Measurements from ENCODE around the gene CABP2.

Gene CABP2

DNA sequence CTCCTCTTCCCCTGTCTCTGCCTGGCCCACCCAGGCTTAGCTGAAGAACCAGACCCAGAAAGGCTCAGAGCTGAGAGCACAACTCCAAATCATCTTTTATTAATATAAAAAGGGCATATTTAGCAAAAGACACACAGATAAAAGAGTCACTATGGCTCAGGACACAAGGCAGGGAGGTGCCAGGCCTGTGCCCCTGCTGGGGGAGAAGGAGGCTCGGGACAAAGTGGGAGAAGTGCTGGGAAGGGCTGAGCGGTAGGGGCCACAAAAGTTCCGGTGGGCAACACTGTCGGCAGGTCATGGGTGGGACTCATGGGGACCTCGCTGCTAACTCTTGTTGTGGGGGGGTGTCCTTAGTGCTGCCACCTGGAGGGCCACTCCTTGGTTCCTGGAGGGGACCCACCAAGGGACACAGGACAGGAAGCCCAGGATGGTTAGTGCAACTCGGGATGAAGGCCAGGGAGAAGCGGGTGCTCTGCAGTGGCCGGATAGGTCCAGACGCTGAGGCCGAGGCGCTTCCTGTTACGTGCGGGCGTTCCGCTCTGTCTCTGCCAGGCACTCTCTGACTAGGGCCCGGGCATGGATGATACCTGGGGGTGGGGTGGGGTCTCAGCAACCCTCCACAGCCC, 16.7 kb downstream of the CABP2 start:
- ChIA-PET POLR2A (no interaction called here), CTCF (interaction anchor here (0.5 to 1.7 kb wide), 19 partner anchors 10 to 164 kb away, joined by 3 to 14 read pairs (median 3); partner anchors contain the start of genes CABP4, PPP1CA and RAD9A)
- no peak overlapping the region for H3K4me3 ChIP-seq (ENCODE audit: low read depth, low read length)
- TF ChIP-seq, protein P1, sequence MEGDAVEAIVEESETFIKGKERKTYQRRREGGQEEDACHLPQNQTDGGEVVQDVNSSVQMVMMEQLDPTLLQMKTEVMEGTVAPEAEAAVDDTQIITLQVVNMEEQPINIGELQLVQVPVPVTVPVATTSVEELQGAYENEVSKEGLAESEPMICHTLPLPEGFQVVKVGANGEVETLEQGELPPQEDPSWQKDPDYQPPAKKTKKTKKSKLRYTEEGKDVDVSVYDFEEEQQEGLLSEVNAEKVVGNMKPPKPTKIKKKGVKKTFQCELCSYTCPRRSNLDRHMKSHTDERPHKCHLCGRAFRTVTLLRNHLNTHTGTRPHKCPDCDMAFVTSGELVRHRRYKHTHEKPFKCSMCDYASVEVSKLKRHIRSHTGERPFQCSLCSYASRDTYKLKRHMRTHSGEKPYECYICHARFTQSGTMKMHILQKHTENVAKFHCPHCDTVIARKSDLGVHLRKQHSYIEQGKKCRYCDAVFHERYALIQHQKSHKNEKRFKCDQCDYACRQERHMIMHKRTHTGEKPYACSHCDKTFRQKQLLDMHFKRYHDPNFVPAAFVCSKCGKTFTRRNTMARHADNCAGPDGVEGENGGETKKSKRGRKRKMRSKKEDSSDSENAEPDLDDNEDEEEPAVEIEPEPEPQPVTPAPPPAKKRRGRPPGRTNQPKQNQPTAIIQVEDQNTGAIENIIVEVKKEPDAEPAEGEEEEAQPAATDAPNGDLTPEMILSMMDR (IDR thresholded peaks at IDR 0.05; ENCODE audit: insufficient read depth, low read length, missing control alignments): no peak
- DNase-seq (ENCODE audit: low read depth, low spot score): no peak

DNA sequence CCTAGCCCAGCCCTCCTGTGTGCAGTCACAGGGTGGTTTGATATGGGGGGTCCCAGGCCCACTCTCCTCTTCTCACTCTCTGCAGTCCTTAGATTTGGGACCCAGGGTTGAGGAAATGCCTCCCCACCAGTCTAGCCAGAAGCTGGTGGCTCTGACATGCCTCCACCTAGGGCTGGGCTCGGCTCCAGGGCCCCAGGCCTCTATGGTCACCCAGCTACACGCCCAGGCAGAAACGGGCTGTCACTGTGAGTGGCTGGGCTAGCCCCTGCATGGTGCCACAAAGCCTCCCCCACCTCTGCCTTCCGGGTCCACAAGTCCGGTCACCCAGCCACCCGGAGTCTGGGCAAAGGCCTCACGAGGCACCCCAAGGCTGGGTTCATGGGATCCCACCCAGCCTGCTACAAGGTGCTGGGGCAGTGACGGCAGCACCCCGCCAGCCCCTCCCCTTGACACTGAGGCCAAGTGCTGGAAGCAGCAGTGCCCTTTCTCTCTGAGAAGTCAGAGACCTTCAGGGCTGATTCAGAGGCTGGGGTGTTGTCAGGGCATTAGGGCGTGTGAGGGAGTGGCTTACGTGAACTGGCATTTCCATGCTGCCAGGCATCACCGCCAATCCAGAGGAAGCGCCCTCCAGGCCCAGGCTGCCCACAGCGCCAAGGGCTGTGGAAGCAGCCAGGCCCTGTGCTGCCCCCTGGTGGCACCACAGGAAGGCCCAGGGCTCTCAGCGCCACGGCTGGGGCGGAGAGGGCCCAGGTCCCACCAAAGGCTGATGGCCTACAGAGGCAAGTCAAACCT, 17.4 kb downstream of the CABP2 start:
- TF ChIP-seq, protein P1 (IDR thresholded peaks at IDR 0.05; ENCODE audit: insufficient read depth, low read length, missing control alignments): peak; percentile 98
- ChIA-PET POLR2A (no interaction called here), CTCF (interaction anchor here (0.6 to 1.7 kb wide), 19 partner anchors 9 to 232 kb away, joined by 3 to 14 read pairs (median 4); partner anchors contain the start of genes AIP, CABP4, PPP1CA and RAD9A)
- peak overlapping the region; percentile 76 for H3K4me3 ChIP-seq (ENCODE audit: low read depth, low read length)
- no peak for DNase-seq (ENCODE audit: low read depth, low spot score)

DNA sequence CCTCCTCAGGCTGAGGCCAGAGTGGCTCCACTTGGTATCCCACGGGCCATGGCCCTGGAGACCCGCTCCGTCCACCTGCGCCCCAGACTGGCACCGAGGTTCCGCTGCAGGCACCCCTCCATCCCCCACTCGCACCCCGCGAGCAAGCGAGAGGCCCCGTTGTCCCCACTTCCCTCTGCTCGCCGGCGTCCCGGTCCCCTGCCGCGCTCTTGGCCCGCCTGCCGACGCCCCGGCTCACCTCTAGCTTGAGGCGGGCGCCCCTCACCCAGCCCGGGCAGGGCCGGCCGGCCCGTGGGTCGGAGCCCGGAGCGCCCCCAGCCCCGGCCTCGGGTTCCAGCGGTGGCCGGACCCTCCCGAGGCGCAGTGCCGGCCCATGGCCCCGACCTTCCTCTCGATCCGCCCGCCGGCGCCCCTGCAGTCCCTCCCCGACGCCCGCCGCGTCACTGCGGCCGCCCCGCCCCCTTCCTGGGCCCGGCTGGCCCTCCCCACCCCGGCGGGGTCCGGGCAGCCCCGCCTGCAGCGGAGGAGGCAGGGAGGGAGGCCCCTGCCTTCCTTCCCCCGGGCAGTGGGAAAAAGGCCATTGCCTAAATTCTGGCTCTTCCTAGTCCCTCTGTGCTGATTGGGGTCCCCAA, 18.2 kb downstream of the CABP2 start, which contains the start of gene PITPNM1:
TSS of gene PITPNM1 (minus strand) at position 414 of the 632 bp plus-strand sequence. CDS start 1,183 bp downstream, outside the sequence.
- DNase-seq (ENCODE audit: low read depth, low spot score): no peak
- TF ChIP-seq, protein P1 (IDR thresholded peaks at IDR 0.05; ENCODE audit: insufficient read depth, low read length, missing control alignments): no peak
- CTCF ChIA-PET: interaction anchor here (0.6 to 1.7 kb wide), 9 partner anchors 14 to 160 kb away, joined by 3 to 14 read pairs (median 5); partner anchors contain the start of genes AIP, PPP1CA and RAD9A
- peak within 1 kb of the TSS; percentile 76 for H3K4me3 ChIP-seq (ENCODE audit: low read depth, low read length)
- POLR2A ChIA-PET: interaction anchor here (0.7 kb wide), 1 partner anchor 107 kb away, joined by 3 read pairs; no protein-coding TSS in a partner anchor

DNA sequence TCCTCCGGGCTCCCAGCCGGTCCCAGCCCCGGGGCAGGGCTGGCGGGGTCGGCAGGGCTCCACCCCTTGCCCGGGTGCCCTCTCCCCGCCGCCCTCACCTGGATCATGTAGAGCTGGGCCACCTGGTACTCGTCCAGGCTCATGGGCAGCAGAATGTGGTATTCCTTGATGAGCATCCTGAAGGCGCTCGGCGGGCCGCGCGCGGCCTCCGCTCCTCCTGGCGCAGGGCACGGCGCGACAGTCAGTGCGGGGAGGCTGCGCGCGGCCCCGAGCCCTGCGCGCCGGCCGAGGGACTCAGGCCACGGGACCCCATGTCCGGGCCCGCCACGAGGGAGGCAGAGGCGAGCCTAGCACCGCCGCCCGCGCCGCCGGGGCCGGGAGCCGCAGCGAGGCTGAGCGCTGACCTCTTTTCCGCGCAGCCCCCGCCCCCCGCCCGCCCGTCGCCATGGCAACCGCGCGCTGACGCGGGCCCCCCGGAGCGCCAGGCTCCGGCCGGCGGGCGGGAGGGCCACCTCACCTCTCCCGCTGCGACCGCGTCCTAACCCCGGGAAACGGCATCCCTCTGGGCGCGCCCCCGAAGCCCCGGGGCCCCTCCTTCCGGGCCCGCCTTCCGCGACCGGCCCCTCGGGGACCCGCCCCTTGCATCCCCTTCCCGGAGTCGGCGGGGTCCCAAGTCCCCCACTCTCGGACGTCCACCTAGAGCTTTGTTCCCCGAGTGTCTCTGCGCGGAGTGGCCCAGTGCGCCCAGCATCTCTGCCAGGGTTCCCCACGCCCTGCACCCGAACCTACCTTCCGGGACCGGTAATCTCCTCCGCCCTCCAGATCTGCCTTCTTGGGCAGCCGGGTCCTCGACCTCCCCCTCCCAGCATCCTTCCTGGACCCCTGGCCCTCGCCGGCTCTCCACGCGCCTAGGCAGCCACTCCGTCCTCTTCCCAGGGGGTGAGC, 19.0 kb downstream of the CABP2 start:
- DNase-seq (ENCODE audit: low read depth, low spot score): no peak
- peak overlapping the region; percentile 76 for H3K4me3 ChIP-seq (ENCODE audit: low read depth, low read length)
- TF ChIP-seq, protein P1 (IDR thresholded peaks at IDR 0.05; ENCODE audit: insufficient read depth, low read length, missing control alignments): no peak
- POLR2A ChIA-PET: interaction anchor here (0.7 kb wide), 2 partner anchors 103 to 106 kb away, joined by 3 read pairs; partner anchors contain the start of gene PPP1CA
- CTCF ChIA-PET: interaction anchor here (1.2 to 1.6 kb wide), 2 partner anchors 21 to 150 kb away, joined by 4 to 5 read pairs; partner anchors contain the start of gene AIP

DNA sequence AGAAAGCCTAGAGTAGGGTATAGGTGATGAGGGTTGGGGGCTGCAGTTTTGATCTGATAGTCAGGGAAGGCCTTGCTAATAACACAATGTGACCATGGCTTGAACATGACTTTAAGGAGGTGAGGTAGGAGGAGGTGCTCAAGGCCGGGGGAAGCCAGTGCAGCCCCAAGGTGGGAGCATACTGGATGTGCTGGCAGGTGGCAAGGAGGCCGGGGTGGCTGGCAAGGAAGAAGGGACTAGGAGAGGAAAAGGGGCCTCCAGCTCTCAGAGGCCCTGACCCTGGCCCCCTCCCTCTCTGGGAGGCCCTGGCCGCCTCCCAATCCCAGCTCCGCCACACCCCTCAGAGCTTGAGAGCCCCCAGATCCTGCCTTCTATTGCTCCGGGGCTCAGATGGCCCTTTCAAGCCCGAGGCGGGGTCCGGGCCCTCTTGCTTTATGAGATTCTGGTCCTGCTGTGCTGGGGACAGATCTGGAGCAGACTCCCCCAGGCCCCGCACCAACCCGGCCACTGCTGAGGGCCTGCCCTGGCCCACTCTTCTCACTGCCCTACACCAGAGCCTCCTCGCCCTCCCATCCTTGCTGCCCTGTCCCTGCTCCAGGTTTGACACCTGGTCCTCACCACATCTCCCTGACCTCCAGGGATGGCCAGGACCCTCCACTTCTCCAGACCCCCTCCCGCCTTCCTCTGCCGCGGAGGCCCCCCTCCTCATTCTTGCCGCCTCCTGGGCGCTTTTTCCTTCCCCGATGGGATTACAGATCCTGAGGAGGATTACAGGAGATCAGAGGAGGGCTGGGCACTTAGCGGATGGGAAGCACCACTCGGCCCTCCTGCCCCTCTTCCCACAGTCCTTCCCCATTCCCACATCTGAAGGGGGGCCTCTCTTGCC, 19.9 kb downstream of the CABP2 start:
- ChIA-PET POLR2A (no interaction called here), CTCF (interaction anchor here (1.0 kb wide), 1 partner anchor 102 kb away, joined by 4 read pairs; the partner anchor contains the start of gene PPP1CA)
- H3K4me3 ChIP-seq (ENCODE audit: low read depth, low read length): peak overlapping the region; percentile 76
- TF ChIP-seq, protein P1 (IDR thresholded peaks at IDR 0.05; ENCODE audit: insufficient read depth, low read length, missing control alignments): no peak
- no peak for DNase-seq (ENCODE audit: low read depth, low spot score)

Data from AG04449 (cell line).